HG03469 (cell line): ENCODE results near the gene RNF213.
"Not testable (repeated sequence)": the region's sequence is repeated elsewhere in the genome, so short reads cannot be mapped to it uniquely, and the experiment has no call there.

ENCODE experiments used
- ATAC-seq: cut with Tn5 transposase; IDR thresholded peaks from one replicate; pipeline ENCODE4 v1.9.1; 2021; ENCODE audit warnings: mild to moderate bottlenecking, moderate library complexity, moderate number of reproducible peaks; ENCODE audit not compliant: unreplicated experiment

Gene RNF213

DNA sequence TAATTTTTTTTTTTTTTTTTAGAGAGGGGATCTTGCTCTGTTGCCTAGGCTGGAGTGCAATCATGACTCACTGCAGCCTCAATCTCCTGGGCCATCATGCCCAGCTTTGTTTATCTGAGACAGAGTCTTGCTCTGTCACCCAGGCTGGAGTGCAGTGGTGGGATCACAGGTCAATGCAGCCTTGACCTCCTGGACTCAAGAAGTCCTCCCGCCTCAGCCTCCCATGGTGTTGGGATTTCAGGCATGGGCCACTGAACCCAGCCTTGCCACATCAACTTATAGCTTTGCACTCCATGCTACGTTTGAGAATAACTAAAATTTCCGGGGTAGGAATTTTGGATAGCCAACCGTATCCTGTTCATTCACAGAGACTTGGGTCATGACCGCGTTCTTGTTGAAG is 30.6 kb downstream of the RNF213 start:
- ATAC-seq: no peak

DNA sequence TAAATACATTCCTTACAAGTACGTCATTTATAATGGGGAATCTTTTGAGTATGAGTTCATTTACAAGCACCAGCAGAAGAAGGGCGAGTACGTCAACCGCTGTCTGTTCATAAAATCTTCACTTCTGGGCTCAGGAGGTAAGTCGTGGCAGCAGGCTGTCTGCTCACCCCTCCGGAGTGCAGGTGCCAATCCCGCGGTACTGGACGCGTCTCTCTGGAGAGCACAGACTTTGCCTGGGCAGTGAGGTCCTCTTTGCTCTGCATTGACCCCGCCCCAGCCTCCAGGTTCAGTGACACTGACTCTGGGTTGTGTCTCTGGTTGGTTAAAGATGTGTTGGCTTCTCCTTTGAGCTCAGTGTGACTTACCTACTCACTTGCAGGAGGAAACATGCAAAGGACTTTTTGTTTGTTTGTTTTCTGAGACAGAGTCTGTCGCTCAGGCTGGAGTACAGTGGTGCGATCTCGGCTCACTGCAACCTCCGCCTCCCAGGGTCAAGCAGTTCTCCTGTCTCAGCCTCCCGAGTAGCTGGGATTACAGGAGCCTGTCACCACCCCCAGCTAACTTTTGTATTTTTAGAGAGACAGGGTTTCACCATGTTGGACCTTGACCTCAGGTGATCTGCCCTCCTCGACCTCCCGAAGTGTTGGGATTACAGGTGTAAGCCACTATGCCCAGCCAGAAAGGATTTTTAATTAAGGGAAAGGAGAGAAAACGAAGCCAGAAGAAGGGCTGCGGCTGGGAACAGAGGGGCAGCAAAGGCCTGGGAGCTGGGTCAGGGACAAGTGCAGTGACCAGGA is 31.2 kb downstream of the RNF213 start:
- no peak for ATAC-seq

DNA sequence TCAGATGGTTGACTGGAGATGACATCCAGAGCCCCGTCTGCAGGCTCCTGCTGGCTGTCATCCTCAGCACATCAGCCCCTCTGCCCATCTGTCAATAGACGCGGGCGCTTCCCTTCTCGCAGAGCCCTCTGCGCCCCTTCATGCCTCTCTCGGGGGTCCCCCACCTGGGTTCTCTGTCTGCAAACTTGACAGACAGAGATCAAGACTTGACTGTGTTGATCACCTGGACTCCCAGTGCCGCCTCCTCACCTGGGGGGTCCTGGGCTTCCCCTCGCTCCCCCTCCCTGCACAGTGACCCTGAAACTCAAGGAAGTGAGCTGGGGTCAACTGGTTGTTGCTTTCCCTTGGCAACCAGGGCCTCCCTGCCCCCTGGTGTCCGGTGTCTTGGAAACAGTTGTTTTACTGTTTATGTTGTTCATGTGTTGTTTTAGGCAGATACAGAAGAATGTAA is 31.9 kb downstream of the RNF213 start:
- no peak for ATAC-seq

DNA sequence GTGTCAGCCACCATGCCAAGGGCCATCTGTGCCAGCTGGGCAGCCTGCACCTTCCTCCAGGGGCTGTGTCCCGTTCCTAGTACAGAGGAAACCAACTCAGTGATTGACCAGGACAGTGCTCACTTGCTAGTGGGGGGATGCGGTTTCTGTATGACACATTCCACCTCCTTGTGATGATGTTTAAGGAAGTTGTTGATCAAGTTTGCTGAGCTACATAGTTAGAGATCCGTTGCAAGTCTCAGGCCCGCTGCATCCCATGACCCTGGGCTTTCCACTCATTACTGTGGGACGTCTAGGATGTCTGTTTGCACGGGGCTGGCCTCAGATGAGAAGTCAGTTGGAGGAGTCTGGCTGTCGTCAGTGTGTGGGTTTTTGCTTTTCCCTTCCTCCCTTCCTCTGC is 33.6 kb downstream of the RNF213 start:
- no peak for ATAC-seq

DNA sequence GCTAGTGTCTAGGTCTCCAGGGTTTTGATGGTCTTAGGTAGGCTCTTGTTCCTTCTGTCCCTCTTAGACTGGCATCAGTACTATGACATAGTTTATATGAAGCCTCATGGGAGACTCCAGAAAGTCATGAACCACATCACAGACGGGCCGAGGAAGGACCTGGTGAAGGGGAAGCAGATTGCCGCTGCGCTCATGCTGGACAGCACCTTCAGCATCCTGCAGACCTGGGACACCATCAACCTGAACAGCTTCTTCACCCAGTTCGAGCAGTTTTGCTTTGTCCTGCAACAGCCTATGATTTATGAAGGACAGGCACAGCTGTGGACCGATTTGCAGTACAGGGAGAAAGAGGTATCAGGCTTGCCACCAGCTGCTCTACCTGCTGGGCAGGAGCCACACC is 34.0 kb downstream of the RNF213 start:
- ATAC-seq: no peak

DNA sequence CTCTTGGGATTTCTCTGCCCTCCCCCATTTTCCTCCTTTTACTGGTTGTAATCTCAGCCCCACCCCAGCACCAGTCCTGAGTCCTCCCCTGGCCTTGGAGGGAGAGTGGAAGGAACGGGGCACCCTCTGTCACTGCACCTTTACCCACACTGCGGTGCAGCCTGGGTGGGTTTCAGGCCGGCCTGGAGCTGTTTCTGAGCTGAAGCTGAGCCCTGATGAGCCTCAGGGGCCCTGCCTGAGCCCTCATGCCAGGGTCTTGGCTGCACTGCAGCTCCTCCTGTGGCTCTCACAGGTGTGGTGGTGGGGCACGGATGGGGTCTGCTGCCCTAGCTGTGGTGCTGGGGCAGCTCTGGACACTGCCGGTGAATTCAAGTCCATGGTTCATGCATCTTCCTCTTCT is 34.5 kb downstream of the RNF213 start:
- ATAC-seq: no peak

DNA sequence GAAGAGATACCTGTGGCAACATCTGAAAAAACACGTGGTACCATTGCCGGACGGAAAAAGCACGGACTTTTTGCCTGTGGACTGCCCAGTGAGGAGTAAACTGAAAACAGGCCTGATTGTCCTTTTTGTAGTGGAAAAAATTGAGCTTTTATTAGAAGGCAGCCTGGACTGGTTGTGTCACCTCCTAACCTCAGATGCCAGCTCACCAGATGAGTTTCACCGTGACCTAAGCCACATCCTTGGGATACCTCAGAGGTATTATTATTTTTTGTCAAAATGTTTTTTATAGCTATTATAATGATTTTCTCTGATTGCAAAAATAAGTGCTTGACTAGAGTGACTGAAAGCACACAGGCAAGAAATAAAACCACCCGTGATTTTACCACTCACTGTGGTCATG is 34.9 kb downstream of the RNF213 start:
- ATAC-seq: no peak

DNA sequence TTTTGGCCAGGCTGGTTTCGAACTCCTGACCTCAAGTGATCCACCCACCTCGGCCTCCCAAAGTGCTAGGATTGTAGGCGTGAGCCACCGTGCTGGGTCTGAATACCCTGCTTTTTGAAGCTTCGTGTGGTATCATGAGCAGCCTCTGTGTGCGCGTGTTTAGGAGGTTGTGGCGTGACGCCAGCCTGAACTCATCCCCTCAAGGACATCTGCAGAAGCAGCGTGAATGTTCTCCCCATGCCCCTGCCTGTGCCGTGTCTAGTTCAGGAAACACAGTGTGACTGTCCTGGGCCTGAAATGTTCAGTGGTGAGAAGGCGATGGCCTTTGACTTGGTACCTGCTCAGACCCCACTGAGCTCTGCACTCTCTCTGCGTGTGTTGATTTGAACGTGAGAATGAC is 35.6 kb downstream of the RNF213 start:
- ATAC-seq: no peak

DNA sequence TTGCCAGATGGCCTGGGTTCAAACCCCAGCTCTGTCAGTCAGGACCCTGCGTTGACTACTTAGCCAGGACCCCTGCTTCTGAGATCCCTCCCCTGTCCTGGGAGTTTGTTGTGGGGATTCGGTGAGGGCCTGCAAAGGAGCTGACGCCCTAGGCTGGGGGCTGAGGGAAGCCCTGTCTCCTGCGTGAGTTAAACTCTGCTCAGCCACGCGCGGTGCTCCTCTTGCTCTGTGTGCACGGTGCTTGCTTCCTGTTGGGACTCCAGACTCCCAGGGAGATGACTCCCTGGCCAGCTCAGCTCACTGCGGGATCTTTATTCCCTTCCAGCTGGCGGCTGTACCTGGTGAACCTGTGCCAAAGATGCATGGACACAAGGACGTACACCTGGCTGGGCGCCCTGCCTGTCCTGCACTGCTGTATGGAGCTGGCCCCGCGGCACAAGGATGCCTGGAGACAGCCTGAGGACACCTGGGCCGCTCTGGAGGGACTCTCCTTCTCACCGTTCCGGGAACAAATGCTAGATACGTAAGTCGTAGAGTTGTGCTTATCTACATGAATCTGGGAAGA is 37.4 kb downstream of the RNF213 start:
- no peak for ATAC-seq

DNA sequence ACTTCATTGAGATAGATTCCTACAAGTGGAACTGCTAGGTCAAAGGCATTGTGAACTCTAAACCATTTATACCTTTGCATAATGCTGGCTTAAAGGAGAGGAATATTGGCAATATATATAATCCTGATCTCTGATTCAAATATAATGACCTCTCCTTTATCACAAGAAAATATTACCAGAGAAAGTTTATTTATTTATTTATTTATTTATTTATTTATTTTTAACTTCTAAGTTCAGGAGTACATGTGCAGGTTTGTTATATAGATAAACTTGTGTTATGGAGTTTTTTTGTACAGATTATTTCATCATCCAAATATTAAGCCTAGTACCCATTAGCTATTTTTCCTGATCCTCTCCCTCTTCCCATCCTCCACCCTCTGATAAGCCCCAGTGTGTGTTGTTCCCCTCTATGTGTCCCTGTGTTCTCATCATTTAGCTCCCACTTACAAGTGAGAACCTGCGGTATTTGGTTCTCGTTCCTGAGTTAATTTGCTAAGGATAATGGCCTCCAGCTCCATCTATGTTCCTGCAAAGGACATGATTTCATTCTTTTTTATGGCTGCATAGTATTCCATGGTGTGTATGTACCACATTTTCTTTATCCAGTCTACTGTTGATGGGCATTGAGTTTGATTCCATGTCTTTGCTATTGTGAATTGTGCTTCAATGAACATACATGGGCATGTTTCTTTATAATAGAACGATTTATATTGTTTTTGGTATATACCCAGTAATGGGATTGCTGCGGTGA is 38.9 kb downstream of the RNF213 start:
- ATAC-seq: not testable (repeated sequence)

DNA sequence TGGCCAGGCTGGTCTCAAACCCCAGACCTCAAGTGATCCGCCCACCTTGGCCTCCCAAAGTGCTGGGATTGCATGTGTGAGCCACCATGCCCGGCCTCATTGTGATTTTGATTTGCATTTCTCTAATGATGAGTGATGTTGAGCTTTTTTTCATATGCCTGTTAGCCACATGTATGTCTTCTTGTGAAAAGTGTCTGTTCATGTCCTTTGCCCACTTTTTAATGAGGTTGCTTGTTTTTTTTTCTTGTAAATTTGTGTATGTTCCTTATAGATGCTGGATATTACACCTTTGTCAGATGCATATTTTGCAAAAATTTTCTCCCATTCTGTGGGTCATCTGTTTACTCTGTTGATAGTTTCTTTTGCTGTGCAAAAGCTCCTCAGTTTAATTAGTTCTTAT is 40.1 kb downstream of the RNF213 start:
- ATAC-seq: not testable (repeated sequence)

DNA sequence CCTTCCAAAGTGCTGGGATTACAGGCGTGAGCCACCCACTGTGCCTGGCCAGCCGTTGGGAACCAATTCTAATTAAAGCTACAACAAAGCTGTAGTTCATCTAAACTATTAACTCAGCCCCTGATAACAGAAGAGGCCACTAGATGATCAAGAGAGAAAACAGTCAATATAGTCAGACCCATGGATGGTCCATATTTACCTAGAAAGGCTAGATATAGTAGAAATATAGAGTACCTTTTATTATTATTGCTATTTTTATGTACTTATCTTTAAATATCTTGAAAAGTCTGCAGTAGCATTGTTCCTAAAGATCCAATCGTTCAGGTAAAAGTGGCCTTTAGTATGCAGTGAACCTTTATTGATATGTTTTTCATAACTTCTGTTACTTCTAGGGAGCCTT is 43.2 kb downstream of the RNF213 start:
- no peak for ATAC-seq

DNA sequence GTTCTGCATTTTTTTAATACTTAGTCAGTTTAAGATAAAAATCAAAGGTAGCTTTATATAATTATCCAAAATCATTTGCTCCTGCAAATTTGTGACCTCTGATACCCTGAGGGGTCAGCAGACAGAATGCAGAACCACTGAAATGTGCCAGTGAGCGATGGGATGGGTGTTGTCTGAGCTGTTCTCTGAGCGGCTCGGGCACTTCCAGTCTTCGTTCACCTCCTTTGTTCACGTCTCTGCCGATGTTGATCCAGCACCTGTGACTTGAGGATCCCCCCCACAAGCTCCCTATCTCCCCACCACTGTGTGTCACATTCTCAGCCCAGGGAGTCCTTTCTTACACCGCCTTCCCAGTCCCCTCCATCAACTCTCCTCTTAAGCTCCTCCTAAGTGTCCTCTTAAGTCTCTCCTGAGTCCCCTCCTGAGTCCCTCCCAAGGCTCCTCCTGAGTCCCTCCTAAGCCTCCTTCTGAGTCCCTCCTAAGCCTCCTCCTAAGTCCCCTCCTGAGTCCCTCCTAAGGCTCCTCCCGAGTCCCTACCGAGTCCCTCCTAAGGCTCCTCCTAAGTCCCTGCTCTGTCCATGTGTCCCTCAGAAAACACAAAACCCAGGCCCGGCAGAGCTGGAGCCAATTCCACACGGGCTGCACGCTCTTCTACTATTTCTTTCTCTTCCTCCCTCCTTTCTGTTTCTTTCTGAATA is 47.5 kb downstream of the RNF213 start:
- no peak for ATAC-seq

DNA sequence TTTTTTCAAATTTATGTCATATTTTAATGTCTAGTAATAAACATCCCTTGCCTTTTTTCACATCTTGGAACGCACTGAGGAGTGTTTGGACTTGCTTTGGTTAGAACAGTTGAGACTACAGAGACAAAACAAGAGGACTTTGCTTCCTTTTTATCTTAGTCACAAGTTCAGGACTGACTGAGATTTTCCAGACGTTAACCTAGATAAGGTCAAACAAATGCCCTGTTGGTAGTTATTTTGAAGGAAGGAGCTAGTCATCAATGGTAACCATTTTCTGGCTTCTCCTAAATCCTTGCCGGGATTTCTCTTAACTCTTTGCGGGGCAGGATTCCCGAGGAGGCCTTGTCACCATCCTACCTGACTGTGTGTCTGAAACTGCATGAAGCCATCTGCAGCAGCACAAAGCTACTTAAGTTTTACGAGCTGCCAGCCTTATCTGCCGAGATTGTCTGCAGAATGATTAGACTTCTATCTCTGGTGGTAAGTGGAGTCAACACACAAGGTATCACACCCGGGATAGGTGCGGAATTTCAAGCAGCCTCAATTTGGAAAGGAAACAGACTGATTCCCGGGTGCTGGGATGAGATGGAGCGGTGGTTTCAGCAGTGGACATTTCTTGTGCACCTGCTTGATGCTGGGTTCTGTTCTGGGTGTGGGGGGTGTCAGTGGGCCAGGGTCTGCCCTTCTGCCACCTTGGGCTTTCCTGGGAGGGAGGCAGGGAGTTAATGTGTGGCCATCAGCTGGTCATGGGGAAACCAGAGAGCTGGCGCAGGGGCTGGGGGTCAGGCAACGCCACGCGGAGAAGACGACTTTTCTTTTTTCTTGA is 48.3 kb downstream of the RNF213 start:
- ATAC-seq: no peak

DNA sequence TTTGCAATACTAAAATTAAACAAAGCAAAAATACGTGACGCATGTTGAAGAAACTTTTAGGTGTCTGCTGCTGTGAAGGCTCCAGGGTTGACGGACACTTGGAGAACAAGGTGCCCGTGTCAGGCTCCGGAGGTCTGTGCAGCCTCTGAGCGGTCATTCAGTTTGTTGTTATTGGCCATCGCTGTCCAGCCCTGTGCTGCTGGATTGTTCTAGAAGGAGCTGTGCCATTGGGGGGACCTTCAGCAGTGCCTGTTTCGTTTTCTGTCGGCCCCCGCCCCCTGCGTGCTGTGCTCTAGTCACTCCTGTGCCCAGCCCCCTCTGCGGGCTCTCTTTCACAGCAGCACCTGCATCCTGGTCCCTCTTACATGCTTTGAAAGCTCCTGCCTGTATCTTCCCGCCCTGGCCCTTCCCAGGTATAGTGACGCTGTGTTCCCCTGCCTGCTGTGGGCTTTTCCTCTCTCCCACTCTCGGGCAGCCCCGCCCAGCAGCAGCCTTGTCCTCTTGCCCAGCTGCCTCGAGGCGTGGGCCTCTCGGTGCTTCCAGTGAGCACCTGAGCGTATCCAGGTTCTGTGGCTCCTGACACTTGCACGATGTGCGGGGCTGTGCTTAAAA is 50.7 kb downstream of the RNF213 start:
- ATAC-seq: no peak

DNA sequence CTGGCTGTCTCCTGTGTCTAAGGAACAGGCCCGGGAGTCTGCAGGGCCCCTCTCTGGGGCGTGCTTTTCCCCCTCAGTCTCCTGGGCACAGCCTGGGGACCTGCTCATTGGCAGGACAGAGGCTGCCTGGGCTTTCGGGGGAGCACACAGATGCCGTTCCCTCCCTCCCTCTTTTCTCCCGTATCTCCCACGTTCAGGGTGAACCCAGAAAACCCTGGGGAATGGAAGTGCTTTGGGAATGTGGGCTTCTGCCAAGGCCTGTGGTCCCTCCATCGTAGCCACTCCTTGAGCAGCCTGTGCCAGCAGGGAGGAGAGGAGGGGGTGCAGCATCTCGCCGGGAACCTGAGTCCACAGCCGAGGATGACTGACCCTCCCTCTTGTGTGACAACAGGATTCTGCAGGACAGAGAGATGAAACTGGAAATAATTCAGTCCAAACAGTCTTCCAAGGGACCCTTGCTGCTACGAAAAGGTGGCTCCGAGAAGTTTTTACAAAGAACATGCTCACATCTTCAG is 52.0 kb downstream of the RNF213 start:
- ATAC-seq: no peak

DNA sequence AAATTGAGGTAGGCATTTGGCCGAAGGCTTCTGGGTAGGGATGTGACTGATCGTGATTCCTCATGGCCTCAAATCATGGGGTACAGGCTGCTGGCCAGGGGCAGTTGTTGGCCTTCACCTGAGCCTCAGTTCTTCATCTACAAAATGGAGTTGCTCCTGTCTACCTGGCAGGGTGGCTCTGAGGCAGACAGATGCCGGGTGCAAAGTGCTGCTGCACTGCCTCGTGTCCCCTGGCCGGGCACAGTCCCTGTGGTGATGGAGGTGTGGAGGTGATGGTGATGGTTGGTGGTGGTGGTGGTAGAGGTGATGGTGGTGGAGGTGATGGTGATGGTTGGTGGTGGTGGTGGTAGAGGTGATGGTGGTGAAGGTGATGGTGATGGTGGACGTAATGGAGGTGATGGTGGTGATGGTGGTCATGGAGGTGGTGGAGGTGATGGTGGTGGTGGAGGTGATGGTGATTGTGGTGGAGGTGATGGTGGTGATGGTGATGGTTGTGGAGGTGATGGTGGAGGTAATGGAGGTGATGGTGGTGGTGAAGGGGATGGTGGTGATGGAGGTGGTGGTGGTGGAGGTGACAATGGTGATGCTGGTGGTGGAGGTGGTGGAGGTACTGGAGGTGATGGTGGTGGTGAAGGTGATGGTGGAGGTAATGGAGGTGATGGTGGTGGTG is 52.6 kb downstream of the RNF213 start:
- no peak for ATAC-seq

DNA sequence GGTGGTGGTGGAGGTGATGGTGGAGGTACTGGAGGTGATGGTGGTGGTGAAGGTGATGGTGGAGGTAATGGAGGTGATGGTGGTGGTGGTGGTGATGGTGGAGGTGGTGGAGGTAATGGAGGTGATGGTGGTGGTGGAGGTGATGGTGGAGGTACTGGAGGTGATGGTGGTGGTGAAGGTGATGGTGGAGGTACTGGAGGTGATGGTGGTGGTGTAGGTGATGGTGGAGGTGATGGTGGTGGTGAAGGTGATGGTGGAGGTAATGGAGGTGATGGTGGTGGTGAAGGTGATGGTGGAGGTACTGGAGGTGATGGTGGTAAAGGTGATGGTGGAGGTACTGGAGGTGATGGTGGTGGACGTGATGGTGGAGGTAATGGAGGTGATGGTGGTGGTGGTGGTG is 53.3 kb downstream of the RNF213 start:
- not testable (repeated sequence) for ATAC-seq

DNA sequence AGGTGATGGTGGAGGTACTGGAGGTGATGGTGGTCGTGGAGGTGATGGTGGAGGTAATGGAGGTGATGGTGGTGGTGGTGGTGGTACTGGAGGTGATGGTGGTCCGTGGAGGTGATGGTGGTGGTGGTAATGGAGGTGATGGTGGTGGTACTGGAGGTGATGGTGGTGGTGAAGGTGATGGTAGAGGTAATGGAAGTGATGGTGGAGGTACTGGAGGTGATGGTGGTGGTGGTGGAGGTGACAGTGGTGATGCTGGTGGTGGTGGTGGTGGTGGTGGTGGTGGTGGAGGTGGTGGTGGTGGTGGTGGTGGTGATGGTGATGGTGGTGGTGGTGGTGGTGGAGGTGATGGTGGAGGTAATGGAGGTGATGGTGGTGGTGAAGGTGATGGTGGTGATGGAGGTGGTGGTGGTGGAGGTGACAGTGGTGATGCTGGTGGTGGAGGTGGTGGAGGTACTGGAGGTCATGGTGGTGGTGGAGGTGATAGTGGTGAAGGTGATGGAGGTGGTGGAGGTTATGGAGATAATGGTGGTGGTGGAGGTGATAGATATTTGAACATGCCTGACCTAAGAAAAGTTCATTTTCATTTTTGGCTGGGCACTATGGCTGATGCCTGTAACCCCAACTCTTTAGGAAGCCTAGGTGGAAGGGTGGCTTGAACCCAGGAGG is 55.0 kb downstream of the RNF213 start:
- no peak for ATAC-seq
